T-helper 17 cell (primary cell): ENCODE data around the gene LHFPL2. TPM values are rescaled to one million over a fixed set of nuclear protein-coding genes. Genes with fewer than 3 reads are reported as not detected.

Experiments
- ATAC-seq: fragments of 150-1000 bp; cut with Tn5 transposase; 2 replicates; pipeline ENCODE4 v1.10.0; 2021; ENCODE audit warnings: mild to moderate bottlenecking, moderate library complexity
- DNase-seq, 3 donors: peaks; one replicate each; pipeline versions ENCODE4 v3.0.0 to v3.0.0-alpha.2; 2020 to 2021
- H3K9me3 ChIP-seq: one replicate; pipeline ENCODE4 v1.7.0; 2013; ENCODE audit warnings: low read length, mild to moderate bottlenecking; ENCODE audit not compliant: control insufficient read depth, poor library complexity, severe bottlenecking
- H3K27ac Mint-ChIP-seq: one replicate; pipeline ENCODE4 v1.8.0; 2022; ENCODE audit warnings: mild to moderate bottlenecking, moderate library complexity, mixed read lengths
- H3K27me3 Mint-ChIP-seq: one replicate; pipeline ENCODE4 v1.8.0; 2022; ENCODE audit warnings: mixed read lengths
- H3K36me3 Mint-ChIP-seq: one replicate; pipeline ENCODE4 v1.8.0; 2022; ENCODE audit warnings: low read depth, mixed read lengths
- H3K4me1 Mint-ChIP-seq: one replicate; pipeline ENCODE4 v1.8.0; 2022; ENCODE audit warnings: mild to moderate bottlenecking, mixed read lengths
- H3K4me3 Mint-ChIP-seq: one replicate; pipeline ENCODE4 v1.8.0; 2022; ENCODE audit warnings: mild to moderate bottlenecking, moderate library complexity, mixed read lengths
- total RNA-seq, 4 donors: library from RNA in 2 of 4; stranded (reverse) in 2 of 4; gene quantifications; one replicate each; pipeline ENCODE4 v1.2.3 and lab custom pipeline; 2022 to 2026

The LHFPL2 gene
- total RNA-seq, 2 donors from 2014 or later: 1.3 to 4.3 TPM

DNA sequence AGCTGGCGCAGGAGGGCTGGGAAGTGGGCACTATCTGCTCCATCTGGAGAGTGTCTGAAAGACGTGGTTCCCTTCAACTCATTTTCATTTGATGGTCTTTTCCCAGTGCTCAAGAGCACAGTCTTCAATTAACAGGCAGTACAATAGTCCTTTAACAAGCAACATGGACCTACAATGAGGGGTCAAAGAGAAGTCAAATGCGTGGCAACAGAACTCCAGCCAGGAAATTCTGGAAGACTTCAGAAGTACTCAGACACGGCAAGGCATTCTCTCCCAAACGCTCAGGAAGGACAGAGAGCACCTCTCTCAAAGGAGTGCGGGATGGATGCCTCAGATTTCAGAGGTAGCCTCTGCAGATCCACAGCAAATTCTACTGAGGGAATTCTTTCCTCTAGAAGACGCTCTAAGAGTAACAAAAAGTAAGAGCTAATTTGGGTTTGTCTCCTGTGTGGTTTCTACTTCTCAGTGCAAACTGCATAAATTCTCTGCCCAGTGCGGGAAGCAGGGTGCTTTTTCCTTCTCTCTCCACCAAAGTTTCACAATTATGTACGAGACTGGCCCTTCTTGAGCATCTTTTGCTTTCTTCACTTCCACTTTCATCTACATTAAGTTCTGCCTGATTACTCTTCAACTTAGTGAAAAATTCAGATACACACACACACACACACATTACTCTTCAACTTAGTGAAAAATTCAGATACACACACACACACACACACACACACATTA is 56.4 kb downstream of the LHFPL2 start:
- Mint-ChIP-seq H3K36me3 (no peaks in the 10 kb centered on the region), H3K4me1 (no peaks in the 10 kb centered on the region), H3K27ac (no peak overlapping the region), H3K27me3 (peaks cover 46% of the 10 kb centered on the region), H3K4me3 (no peak overlapping the region)
- H3K9me3 ChIP-seq: no peaks in the 10 kb centered on the region
- no peak for ATAC-seq
- no peak for DNase-seq

DNA sequence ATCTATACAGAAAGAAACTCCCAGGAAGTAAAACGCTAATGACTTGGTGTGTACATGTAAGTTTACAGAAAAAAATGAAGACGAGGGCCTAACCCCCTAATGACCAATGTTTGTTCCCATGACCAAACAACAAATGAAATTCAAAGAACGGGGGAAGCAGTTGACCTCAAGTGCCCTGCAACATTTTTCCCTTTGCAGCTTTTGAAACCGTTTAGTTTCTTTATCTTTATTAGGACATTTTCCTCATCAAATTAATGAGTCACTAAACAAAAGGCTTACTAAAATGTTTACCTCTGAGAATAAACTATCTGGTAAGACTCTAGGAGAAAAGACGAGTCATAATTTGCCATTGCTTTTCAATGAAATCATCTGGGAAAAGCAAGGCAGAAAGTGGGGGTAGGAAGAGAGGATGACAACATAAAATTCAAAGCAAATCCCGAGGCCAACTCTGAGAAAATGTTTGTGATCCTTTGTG is 57.4 kb downstream of the LHFPL2 start:
- Mint-ChIP-seq H3K36me3 (no peaks in the 10 kb centered on the region), H3K27ac (no peak overlapping the region), H3K4me1 (no peaks in the 10 kb centered on the region), H3K27me3 (peaks cover 46% of the 10 kb centered on the region), H3K4me3 (no peak overlapping the region)
- ATAC-seq (no peak), DNase-seq (no peak)
- H3K9me3 ChIP-seq: no peaks in the 10 kb centered on the region

DNA sequence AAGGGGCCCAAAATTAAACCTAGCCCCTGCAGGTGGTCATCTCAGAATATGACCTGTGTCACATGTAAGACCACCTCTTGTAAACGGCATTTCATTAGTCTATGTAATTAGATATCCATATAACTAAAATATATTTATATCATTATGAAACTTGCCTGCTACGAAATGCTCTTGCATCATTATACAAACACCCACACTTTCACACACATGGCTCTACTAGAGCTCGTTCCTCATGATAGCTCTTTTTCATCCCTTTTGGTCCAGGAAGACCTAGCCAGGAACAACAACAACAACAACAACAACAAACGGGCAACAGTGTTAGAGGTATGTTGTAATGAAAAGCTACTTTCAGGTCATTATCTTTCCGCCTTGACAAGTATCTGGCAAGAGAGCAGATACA is 58.6 kb downstream of the LHFPL2 start:
- no peak overlapping the region for H3K4me3 Mint-ChIP-seq
- H3K27ac Mint-ChIP-seq: no peak overlapping the region
- H3K4me1 Mint-ChIP-seq: no peaks in the 10 kb centered on the region
- peaks cover 48% of the 10 kb centered on the region for H3K27me3 Mint-ChIP-seq
- no peak for DNase-seq
- H3K36me3 Mint-ChIP-seq: peaks cover 2% of the 10 kb centered on the region
- no peak for ATAC-seq
- no peaks in the 10 kb centered on the region for H3K9me3 ChIP-seq

DNA sequence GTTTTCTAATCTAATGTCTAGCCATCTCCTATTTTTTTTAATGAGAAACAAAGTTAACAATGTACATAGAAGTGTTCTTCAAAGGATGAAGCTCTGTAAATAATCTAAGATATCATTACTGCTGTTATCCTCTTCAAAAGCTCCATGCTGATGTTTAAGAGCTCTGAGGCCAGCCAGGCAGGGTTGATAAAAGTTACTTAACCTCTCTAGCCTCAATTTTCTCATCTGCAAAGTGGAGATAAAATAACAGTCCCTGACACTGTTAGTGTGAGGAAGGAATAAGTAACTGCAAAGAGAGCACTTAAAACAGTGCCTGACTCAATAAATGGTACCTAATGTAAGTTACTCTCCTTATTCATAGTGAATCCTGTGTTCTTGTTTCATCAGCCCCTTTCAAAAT is 60.1 kb downstream of the LHFPL2 start:
- peaks cover 41% of the 10 kb centered on the region for H3K27me3 Mint-ChIP-seq

DNA sequence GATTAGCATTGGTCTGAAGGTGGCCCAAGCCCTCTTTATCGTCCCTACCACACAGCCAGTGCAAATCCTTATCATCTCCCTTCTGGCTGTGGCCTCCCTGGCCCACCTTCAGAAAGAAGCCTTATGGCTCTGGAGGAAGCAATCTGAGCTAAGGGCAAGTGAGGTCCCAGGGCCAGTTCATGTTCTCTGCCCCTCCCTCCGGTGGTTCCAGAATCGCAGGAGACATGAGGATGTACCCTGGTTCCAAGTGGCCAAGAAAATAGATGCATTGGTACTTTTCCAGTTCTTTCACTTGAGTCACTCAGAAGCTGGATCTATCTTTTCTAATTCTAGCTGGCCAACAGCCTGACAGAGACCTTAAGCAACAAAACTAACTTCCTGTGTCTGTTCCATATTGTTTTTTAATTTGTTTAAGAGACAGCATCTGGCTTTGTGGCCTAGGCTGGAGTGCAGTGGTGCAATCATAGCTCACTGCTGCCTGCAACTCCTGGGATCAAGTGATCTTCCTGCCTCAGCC is 60.7 kb downstream of the LHFPL2 start:
- ATAC-seq (no peak), DNase-seq (no peak)
- Mint-ChIP-seq H3K36me3 (peaks cover 2% of the 10 kb centered on the region), H3K4me3 (no peak overlapping the region), H3K27me3 (peaks cover 34% of the 10 kb centered on the region), H3K27ac (no peak overlapping the region), H3K4me1 (no peaks in the 10 kb centered on the region)
- no peaks in the 10 kb centered on the region for H3K9me3 ChIP-seq

More for the DNA sequence above, 60.1 kb downstream of the LHFPL2 start:
- Mint-ChIP-seq H3K27ac (no peak overlapping the region), H3K36me3 (peaks cover 2% of the 10 kb centered on the region), H3K4me3 (no peak overlapping the region), H3K4me1 (no peaks in the 10 kb centered on the region)
- DNase-seq: no peak
- ATAC-seq: no peak
- H3K9me3 ChIP-seq: no peaks in the 10 kb centered on the region

DNA sequence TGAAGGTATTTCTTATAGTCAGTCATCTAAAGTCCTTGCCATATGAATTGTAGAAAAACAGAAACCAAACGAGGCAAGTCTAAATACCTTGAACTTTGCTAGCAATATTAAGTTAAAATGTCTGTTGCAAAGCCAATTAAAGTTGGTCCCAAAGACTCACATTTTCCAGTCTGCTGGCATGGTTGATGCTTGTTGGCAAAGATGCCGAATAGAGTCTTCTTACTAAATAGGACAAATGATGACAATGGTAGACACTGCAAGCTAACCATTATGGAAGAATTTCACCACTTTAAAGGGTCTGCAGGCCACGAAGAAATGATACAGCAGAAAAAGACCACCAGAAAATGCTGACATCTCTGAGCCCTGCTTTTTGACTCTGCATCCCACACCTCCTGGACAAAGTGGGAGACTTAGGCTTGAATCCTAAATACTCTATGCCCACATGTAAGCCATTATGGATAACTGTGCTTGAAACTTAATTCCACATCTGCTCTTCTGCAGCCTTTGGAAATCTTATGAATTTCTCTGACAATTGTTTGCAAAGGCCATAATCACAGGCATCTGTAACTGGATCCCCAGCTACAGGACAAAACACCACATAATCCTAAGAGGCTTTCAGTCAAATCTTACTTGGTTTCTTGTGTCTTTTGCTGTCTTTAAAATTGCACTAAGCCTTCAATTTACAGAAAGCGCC is 61.3 kb downstream of the LHFPL2 start:
- no peak for ATAC-seq
- H3K4me1 Mint-ChIP-seq: no peaks in the 10 kb centered on the region
- peaks cover 28% of the 10 kb centered on the region for H3K27me3 Mint-ChIP-seq
- H3K9me3 ChIP-seq: no peaks in the 10 kb centered on the region
- peaks cover 2% of the 10 kb centered on the region for H3K36me3 Mint-ChIP-seq
- no peak overlapping the region for H3K27ac Mint-ChIP-seq
- DNase-seq: no peak
- no peak overlapping the region for H3K4me3 Mint-ChIP-seq

DNA sequence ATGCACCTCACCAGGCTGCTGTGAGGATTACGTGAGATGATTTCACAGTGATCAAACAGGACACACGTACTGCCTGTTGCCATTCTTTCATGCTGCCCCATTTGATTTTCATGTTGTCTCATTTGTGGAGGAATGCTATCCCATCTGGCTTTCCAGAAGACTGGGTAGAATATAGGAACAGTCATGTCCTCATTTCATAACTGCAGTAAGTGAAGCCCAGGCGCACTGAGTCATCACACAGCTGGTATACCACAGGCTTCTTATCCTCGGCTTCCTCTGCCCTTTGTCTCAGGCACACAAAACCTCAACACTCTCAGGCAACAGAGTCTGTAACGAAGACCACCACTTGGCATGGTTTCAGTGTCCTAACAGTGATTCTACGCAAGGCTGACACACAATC is 62.3 kb downstream of the LHFPL2 start:
- no peak for DNase-seq
- Mint-ChIP-seq H3K36me3 (peaks cover 2% of the 10 kb centered on the region), H3K4me1 (no peaks in the 10 kb centered on the region), H3K27ac (no peak overlapping the region), H3K27me3 (peaks cover 19% of the 10 kb centered on the region), H3K4me3 (no peak overlapping the region)
- ATAC-seq: no peak
- H3K9me3 ChIP-seq: no peaks in the 10 kb centered on the region

DNA sequence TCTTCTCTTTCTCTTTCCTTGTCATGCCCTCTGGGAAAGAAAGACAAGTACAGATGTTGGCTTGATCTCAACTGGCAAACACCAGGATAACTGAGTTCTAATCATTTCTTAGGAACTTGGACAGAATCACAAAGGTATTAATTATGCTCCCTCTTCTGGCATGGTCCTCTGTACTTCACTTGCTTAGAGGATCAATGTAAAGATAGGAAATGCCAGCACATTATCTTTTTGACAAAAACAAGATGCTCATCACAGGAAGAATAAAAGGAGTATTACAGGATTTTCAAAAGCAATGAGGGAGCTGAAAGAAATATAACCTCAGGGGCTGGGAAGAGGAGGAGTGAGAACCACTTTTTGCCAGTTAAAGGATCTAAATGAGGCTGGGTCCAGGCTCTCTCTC is 70.6 kb downstream of the LHFPL2 start:
- no peaks in the 10 kb centered on the region for H3K4me1 Mint-ChIP-seq
- no peaks in the 10 kb centered on the region for H3K9me3 ChIP-seq
- no peaks in the 10 kb centered on the region for H3K27me3 Mint-ChIP-seq
- no peaks in the 10 kb centered on the region for H3K36me3 Mint-ChIP-seq
- DNase-seq: no peak
- H3K27ac Mint-ChIP-seq: no peak overlapping the region
- no peak for ATAC-seq
- H3K4me3 Mint-ChIP-seq: no peak overlapping the region

DNA sequence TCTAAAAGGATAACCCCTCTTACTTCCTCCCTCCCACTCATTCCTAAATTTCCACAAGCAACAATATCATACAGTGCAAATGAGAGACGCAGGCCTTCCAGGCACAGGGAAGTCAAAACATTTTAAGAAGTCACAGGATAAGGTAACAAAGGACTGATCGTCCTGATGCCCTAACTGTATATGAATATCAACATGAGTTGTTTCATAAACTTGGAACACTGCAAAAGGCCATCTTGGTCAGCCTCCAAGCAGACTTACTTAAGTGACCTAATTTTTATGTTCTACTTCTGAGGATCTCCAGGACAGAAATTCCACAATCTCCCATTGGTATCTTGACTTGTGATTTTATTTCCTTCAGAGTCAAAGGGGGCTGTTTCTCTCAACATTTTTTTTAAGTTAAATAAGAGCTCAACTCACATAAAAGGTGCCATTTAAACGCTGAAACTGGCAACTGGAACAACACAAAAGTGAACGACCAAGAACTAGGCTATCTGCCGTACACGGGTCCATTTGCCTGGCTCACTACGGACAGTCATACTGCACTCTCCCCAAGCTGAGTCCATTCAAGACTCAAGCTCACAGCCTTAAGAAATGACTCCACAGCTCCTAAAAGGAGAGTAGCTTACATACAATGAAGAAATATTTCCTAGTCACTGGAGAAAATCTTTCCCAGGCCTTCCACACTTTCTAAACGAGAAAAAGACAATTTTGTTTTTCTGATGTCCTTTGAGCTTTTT is 71.3 kb downstream of the LHFPL2 start:
- Mint-ChIP-seq H3K27ac (no peak overlapping the region), H3K36me3 (no peaks in the 10 kb centered on the region), H3K4me1 (no peaks in the 10 kb centered on the region), H3K27me3 (no peaks in the 10 kb centered on the region), H3K4me3 (no peak overlapping the region)
- no peak for ATAC-seq
- no peaks in the 10 kb centered on the region for H3K9me3 ChIP-seq
- DNase-seq: no peak

DNA sequence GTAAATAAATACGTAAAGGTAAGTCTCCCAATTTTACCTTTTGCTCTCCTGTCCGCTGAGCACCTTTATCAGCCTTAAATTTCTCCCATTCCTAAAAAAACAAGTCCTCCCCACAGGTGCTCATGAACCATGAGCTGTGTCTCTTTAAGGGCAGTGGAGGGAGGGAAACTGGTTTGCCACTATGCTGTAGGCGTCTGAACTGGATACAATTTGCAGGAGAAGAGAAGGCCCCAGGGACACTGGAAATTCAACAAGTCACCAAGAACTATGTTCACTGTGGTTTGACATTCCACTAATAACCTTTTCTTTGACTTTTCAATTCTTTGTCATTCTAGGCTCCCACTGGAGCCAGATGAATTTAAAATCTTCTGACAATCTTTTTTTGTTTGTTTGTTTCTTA is 72.2 kb downstream of the LHFPL2 start:
- Mint-ChIP-seq H3K4me3 (no peak overlapping the region), H3K4me1 (no peaks in the 10 kb centered on the region), H3K27ac (no peak overlapping the region), H3K27me3 (no peaks in the 10 kb centered on the region), H3K36me3 (no peaks in the 10 kb centered on the region)
- DNase-seq (no peak), ATAC-seq (no peak)
- H3K9me3 ChIP-seq: no peaks in the 10 kb centered on the region

DNA sequence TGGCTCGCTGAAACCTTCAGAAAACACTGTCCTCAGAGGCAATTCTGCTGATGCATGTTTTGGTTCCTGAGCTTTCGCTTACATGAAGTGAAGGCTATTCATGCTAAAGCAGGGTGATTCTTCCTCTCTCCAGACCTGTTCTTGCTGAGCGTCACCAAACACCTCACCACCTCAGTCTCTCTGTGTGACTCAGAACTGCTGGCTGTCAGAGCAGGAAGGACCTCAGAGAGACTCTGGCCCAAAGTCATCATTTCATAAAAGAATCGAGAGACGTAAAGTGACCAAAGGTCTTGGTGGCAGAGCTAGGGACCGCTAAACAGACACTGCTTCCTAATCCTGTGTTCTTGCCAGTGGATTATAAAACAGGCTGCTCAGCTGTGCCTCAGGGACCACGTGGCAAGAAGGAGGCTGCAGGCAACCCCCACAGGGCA is 73.8 kb downstream of the LHFPL2 start:
- Mint-ChIP-seq H3K4me3 (no peak overlapping the region), H3K36me3 (no peaks in the 10 kb centered on the region), H3K27ac (no peak overlapping the region), H3K4me1 (no peaks in the 10 kb centered on the region), H3K27me3 (peaks cover 11% of the 10 kb centered on the region)
- DNase-seq (no peak), ATAC-seq (no peak)
- H3K9me3 ChIP-seq: no peaks in the 10 kb centered on the region

DNA sequence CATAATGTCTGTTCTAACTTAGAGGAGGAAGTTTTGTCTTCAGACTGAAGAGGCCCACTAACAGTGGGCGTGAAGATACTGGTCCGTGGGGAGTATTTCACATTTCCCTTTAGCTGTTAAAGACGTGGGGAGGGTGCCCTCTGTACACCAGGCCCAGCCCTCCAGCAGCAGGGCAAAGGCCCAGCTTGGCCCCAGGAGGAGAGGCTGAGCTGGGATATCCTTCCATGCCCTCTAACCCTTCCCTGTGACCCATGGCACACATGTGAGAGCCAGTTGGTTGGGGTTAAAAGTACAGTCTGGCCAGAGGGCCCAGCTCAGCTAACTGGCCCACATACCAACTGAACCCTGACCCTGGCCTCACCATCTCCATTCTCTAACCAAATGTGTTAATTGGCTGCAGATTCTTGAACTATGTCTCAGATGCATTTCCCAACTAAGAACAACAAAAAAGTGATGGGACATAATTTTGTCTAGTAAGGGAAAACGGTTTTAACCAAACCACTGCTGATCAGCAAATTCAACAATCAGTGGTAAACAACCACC is 74.4 kb downstream of the LHFPL2 start:
- no peak overlapping the region for H3K27ac Mint-ChIP-seq
- no peak for ATAC-seq
- H3K4me1 Mint-ChIP-seq: no peaks in the 10 kb centered on the region
- H3K36me3 Mint-ChIP-seq: no peaks in the 10 kb centered on the region
- no peaks in the 10 kb centered on the region for H3K9me3 ChIP-seq
- DNase-seq: no peak
- peaks cover 15% of the 10 kb centered on the region for H3K27me3 Mint-ChIP-seq
- H3K4me3 Mint-ChIP-seq: no peak overlapping the region

DNA sequence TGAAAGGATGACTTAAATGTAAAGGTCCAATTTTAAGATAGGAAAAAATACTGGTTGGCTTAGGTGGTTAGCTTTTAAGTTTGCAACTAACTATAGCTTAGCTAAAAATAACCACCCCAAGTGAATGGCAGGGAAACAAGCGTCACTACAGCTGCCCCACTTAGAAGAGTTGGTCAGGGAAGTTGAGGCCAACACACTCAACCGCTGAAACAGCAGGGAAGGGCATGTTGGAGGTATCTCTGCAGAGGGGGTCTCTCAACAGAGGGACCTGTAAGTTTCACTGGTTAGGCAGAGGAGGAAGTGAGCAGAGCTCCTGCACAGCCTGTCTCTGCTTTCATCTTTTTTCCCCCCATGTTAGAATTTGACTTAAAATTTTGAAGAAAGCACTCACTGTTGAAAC is 75.3 kb downstream of the LHFPL2 start:
- no peak overlapping the region for H3K4me3 Mint-ChIP-seq
- H3K4me1 Mint-ChIP-seq: no peaks in the 10 kb centered on the region
- ATAC-seq (no peak), DNase-seq (no peak)
- H3K27me3 Mint-ChIP-seq: peaks cover 16% of the 10 kb centered on the region
- no peaks in the 10 kb centered on the region for H3K36me3 Mint-ChIP-seq
- H3K9me3 ChIP-seq: no peaks in the 10 kb centered on the region
- no peak overlapping the region for H3K27ac Mint-ChIP-seq
